Activated naive CD8-positive, alpha-beta T cell treated with anti-CD3 and anti-CD28 coated beads for 36 hours (primary cell): ENCODE data around the gene MYH15. TPM values are rescaled to one million over a fixed set of nuclear protein-coding genes. Genes with fewer than 3 reads are reported as not detected.

Source experiments
- DNase-seq: peaks from one replicate; pipeline ENCODE4 v3.0.0; 2021
- H3K27ac Mint-ChIP-seq: one replicate; pipeline ENCODE4 v1.8.0; 2022; ENCODE audit warnings: mild to moderate bottlenecking, moderate library complexity, mixed read lengths
- H3K27me3 Mint-ChIP-seq: one replicate; pipeline ENCODE4 v1.8.0; 2022; ENCODE audit warnings: mild to moderate bottlenecking, mixed read lengths
- H3K36me3 Mint-ChIP-seq: one replicate; pipeline ENCODE4 v1.8.0; 2021; ENCODE audit warnings: mild to moderate bottlenecking, mixed read lengths
- H3K4me1 Mint-ChIP-seq: one replicate; pipeline ENCODE4 v1.8.0; 2021; ENCODE audit warnings: mixed read lengths
- H3K4me3 Mint-ChIP-seq: one replicate; pipeline ENCODE4 v1.8.0; 2022; ENCODE audit warnings: mild to moderate bottlenecking, moderate library complexity, mixed read lengths
- H3K9me3 Mint-ChIP-seq: one replicate; pipeline ENCODE4 v1.8.0; 2022; ENCODE audit warnings: mixed read lengths
- total RNA-seq, 2 experiments: library from RNA; stranded (reverse); gene quantifications; one replicate each; pipeline ENCODE4 v1.2.3, GENCODE V29; 2021

MYH15 gene
- total RNA-seq, 2 experiments from 2014 or later = 0.14 TPM

GRCh38 chr3:108468577-108468976 is 41.8 kb downstream of the MYH15 start:
- Mint-ChIP-seq H3K4me3 (no peak overlapping the region), H3K27ac (no peak overlapping the region), H3K4me1 (no peaks in the 10 kb centered on the region), H3K9me3 (no peaks in the 10 kb centered on the region), H3K36me3 (no peaks in the 10 kb centered on the region), H3K27me3 (peaks cover 4% of the 10 kb centered on the region)
- DNase-seq = no peak

GRCh38 chr3:108462899-108463298 is 47.5 kb downstream of the MYH15 start:
- H3K36me3 Mint-ChIP-seq = no peaks in the 10 kb centered on the region
- DNase-seq = no peak
- H3K27ac Mint-ChIP-seq = no peak overlapping the region
- H3K4me1 Mint-ChIP-seq = no peaks in the 10 kb centered on the region
- no peaks in the 10 kb centered on the region for H3K9me3 Mint-ChIP-seq
- no peak overlapping the region for H3K4me3 Mint-ChIP-seq
- H3K27me3 Mint-ChIP-seq = no peaks in the 10 kb centered on the region

GRCh38 chr3:108461661-108462111 is 48.7 kb downstream of the MYH15 start:
- peaks cover 3% of the 10 kb centered on the region for H3K27me3 Mint-ChIP-seq

GRCh38 chr3:108459225-108459624 is 51.2 kb downstream of the MYH15 start:
- H3K27me3 Mint-ChIP-seq = peaks cover 3% of the 10 kb centered on the region
- H3K9me3 Mint-ChIP-seq = peaks cover 3% of the 10 kb centered on the region
- no peaks in the 10 kb centered on the region for H3K36me3 Mint-ChIP-seq
- H3K4me3 Mint-ChIP-seq = no peak overlapping the region
- H3K27ac Mint-ChIP-seq = no peak overlapping the region
- no peak for DNase-seq
- H3K4me1 Mint-ChIP-seq = no peaks in the 10 kb centered on the region

More at GRCh38 chr3:108461661-108462111, 48.7 kb downstream of the MYH15 start:
- Mint-ChIP-seq H3K9me3 (no peaks in the 10 kb centered on the region), H3K36me3 (no peaks in the 10 kb centered on the region), H3K4me3 (no peak overlapping the region), H3K4me1 (no peaks in the 10 kb centered on the region), H3K27ac (no peak overlapping the region)
- no peak for DNase-seq

- H3K4me1 Mint-ChIP-seq = no peaks in the 10 kb centered on the region
- H3K27ac Mint-ChIP-seq = no peak overlapping the region
- no peak for DNase-seq
- H3K4me3 Mint-ChIP-seq = no peak overlapping the region
- H3K9me3 Mint-ChIP-seq = peaks cover 3% of the 10 kb centered on the region
- peaks cover 3% of the 10 kb centered on the region for H3K27me3 Mint-ChIP-seq
- H3K36me3 Mint-ChIP-seq = no peaks in the 10 kb centered on the region
Measured at GRCh38 chr3:108455212-108455705, 55.1 kb downstream of the MYH15 start.

- H3K4me3 Mint-ChIP-seq = no peak overlapping the region
- no peak for DNase-seq
- no peak overlapping the region for H3K27ac Mint-ChIP-seq
- no peaks in the 10 kb centered on the region for H3K36me3 Mint-ChIP-seq
- H3K4me1 Mint-ChIP-seq = no peaks in the 10 kb centered on the region
- H3K9me3 Mint-ChIP-seq = peaks cover 3% of the 10 kb centered on the region
- H3K27me3 Mint-ChIP-seq = peaks cover 5% of the 10 kb centered on the region
Measured at GRCh38 chr3:108453565-108453964, 56.8 kb downstream of the MYH15 start.

GRCh38 chr3:108450444-108450843 is 60.0 kb downstream of the MYH15 start:
- H3K27me3 Mint-ChIP-seq = peaks cover 3% of the 10 kb centered on the region
- no peak overlapping the region for H3K4me3 Mint-ChIP-seq
- H3K9me3 Mint-ChIP-seq = peaks cover 20% of the 10 kb centered on the region
- H3K4me1 Mint-ChIP-seq = no peaks in the 10 kb centered on the region
- peaks cover 9% of the 10 kb centered on the region for H3K36me3 Mint-ChIP-seq
- H3K27ac Mint-ChIP-seq = no peak overlapping the region
- DNase-seq = no peak

- DNase-seq = no peak
- Mint-ChIP-seq H3K9me3 (peaks cover 17% of the 10 kb centered on the region), H3K36me3 (peaks cover 12% of the 10 kb centered on the region), H3K27ac (no peak overlapping the region), H3K4me1 (no peaks in the 10 kb centered on the region), H3K4me3 (no peak overlapping the region), H3K27me3 (peaks cover 3% of the 10 kb centered on the region)
Measured at GRCh38 chr3:108448593-108448992, 61.8 kb downstream of the MYH15 start.

GRCh38 chr3:108447096-108447847 is 63.1 kb downstream of the MYH15 start:
- H3K9me3 Mint-ChIP-seq = peaks cover 17% of the 10 kb centered on the region
- H3K4me1 Mint-ChIP-seq = no peaks in the 10 kb centered on the region
- H3K4me3 Mint-ChIP-seq = no peak overlapping the region
- H3K36me3 Mint-ChIP-seq = peaks cover 12% of the 10 kb centered on the region
- DNase-seq = no peak
- peaks cover 3% of the 10 kb centered on the region for H3K27me3 Mint-ChIP-seq
- H3K27ac Mint-ChIP-seq = no peak overlapping the region

GRCh38 chr3:108442281-108442680 is 68.1 kb downstream of the MYH15 start:
- H3K27ac Mint-ChIP-seq = no peak overlapping the region
- H3K4me3 Mint-ChIP-seq = no peak overlapping the region
- no peak for DNase-seq
- H3K9me3 Mint-ChIP-seq = peaks cover 16% of the 10 kb centered on the region
- H3K4me1 Mint-ChIP-seq = no peaks in the 10 kb centered on the region
- H3K27me3 Mint-ChIP-seq = no peaks in the 10 kb centered on the region
- peaks cover 12% of the 10 kb centered on the region for H3K36me3 Mint-ChIP-seq

- no peaks in the 10 kb centered on the region for H3K4me1 Mint-ChIP-seq
- no peak for DNase-seq
- H3K4me3 Mint-ChIP-seq = no peak overlapping the region
- H3K9me3 Mint-ChIP-seq = peaks cover 9% of the 10 kb centered on the region
- H3K27ac Mint-ChIP-seq = no peak overlapping the region
- H3K36me3 Mint-ChIP-seq = peaks cover 6% of the 10 kb centered on the region
- H3K27me3 Mint-ChIP-seq = no peaks in the 10 kb centered on the region
Measured at GRCh38 chr3:108441518-108441917, 68.9 kb downstream of the MYH15 start.

GRCh38 chr3:108441071-108441507 is 69.3 kb downstream of the MYH15 start:
- Mint-ChIP-seq H3K36me3 (peaks cover 3% of the 10 kb centered on the region), H3K9me3 (peaks cover 5% of the 10 kb centered on the region), H3K27me3 (no peaks in the 10 kb centered on the region), H3K4me1 (no peaks in the 10 kb centered on the region), H3K27ac (no peak overlapping the region), H3K4me3 (no peak overlapping the region)
- no peak for DNase-seq

- no peaks in the 10 kb centered on the region for H3K4me1 Mint-ChIP-seq
- H3K27me3 Mint-ChIP-seq = no peaks in the 10 kb centered on the region
- peaks cover 2% of the 10 kb centered on the region for H3K36me3 Mint-ChIP-seq
- H3K9me3 Mint-ChIP-seq = peaks cover under 1% of the 10 kb centered on the region
- no peak overlapping the region for H3K4me3 Mint-ChIP-seq
- no peak for DNase-seq
- H3K27ac Mint-ChIP-seq = no peak overlapping the region
Measured at GRCh38 chr3:108438542-108438941, 71.9 kb downstream of the MYH15 start.

GRCh38 chr3:108437439-108437838 is 73.0 kb downstream of the MYH15 start:
- Mint-ChIP-seq H3K27me3 (no peaks in the 10 kb centered on the region), H3K4me3 (no peak overlapping the region), H3K9me3 (peaks cover 5% of the 10 kb centered on the region), H3K36me3 (peaks cover 2% of the 10 kb centered on the region), H3K4me1 (no peaks in the 10 kb centered on the region), H3K27ac (no peak overlapping the region)
- DNase-seq = no peak

- Mint-ChIP-seq H3K36me3 (peaks cover 2% of the 10 kb centered on the region), H3K27ac (no peak overlapping the region), H3K4me1 (no peaks in the 10 kb centered on the region), H3K9me3 (peaks cover 5% of the 10 kb centered on the region), H3K4me3 (no peak overlapping the region), H3K27me3 (no peaks in the 10 kb centered on the region)
- no peak for DNase-seq
Measured at GRCh38 chr3:108433928-108434327, 76.5 kb downstream of the MYH15 start.

- Mint-ChIP-seq H3K27me3 (no peaks in the 10 kb centered on the region), H3K4me3 (no peak overlapping the region), H3K4me1 (no peaks in the 10 kb centered on the region), H3K27ac (no peak overlapping the region), H3K36me3 (peaks cover 2% of the 10 kb centered on the region), H3K9me3 (peaks cover 5% of the 10 kb centered on the region)
- no peak for DNase-seq
Measured at GRCh38 chr3:108432431-108432830, 78.0 kb downstream of the MYH15 start.
